SK-N-SH treated with all-trans-retinoic acid at 6 μM for 48 hours (cell line): Measurements from ENCODE around the gene CLTA.

Experiments
- ATAC-seq: fragments of 200-7000 bp; cut with Tn5 transposase; 3 replicates; pipeline ENCODE4 v1.9.1; 2020; ENCODE audit warnings: mild to moderate bottlenecking, moderate library complexity
- ARNTL ChIP-seq: fragments of 450-650 bp; formaldehyde crosslinking; IDR thresholded peaks from 2 replicates; pipeline ENCODE4 v1.5.0; 2020; ENCODE audit warnings: low read depth, mild to moderate bottlenecking, moderate library complexity, borderline replicate concordance
- BACH2 ChIP-seq: fragments of 250-450 bp; sonication (Bioruptor Pico); IDR thresholded peaks from 2 replicates; pipeline ENCODE4 v1.9.0; 2021; ENCODE audit warnings: mild to moderate bottlenecking, borderline replicate concordance
- ESRRG ChIP-seq: fragments of 250-450 bp; sonication (Bioruptor Pico); IDR thresholded peaks from 2 replicates; pipeline ENCODE4 v1.6.1; 2021; ENCODE audit warnings: mild to moderate bottlenecking
- ISL1 ChIP-seq: fragments of 250-450 bp; sonication (Bioruptor Pico); IDR thresholded peaks from 2 replicates; pipeline ENCODE4 v2.1.2; 2022; ENCODE audit warnings: mild to moderate bottlenecking, moderate library complexity
- OSR1 ChIP-seq: fragments of 250-450 bp; sonication (Bioruptor Pico); IDR thresholded peaks from 2 replicates; pipeline ENCODE4 v1.8.0; 2022; ENCODE audit warnings: moderate library complexity, mild to moderate bottlenecking, inconsistent platforms
- PPARA ChIP-seq: fragments of 250-450 bp; sonication (Bioruptor Pico); IDR thresholded peaks from 2 replicates; pipeline ENCODE4 v1.5.0; 2020; ENCODE audit warnings: mild to moderate bottlenecking, borderline replicate concordance
- RARB ChIP-seq: fragments of 250-450 bp; sonication (Bioruptor Pico); IDR thresholded peaks from 2 replicates; pipeline ENCODE4 v1.8.0; 2021; ENCODE audit warnings: mild to moderate bottlenecking, moderate library complexity
- TCF4 ChIP-seq: fragments of 250-450 bp; sonication (Bioruptor Pico); IDR thresholded peaks from 2 replicates; pipeline ENCODE4 v1.8.0; 2021; ENCODE audit warnings: mild to moderate bottlenecking, moderate library complexity, borderline replicate concordance
- TOX ChIP-seq: fragments of 250-450 bp; sonication (Bioruptor Pico); IDR thresholded peaks from 2 replicates; pipeline ENCODE4 v1.8.0; 2021; ENCODE audit warnings: mild to moderate bottlenecking, moderate library complexity, borderline replicate concordance
- ZC3H10 ChIP-seq: fragments of 250-450 bp; sonication (Bioruptor Pico); IDR thresholded peaks from 2 replicates; pipeline ENCODE4 v1.5.1; 2021; ENCODE audit warnings: mild to moderate bottlenecking, moderate library complexity
- ZFP3 ChIP-seq: fragments of 250-450 bp; sonication (Bioruptor Pico); IDR thresholded peaks from 2 replicates; pipeline ENCODE4 v1.5.0; 2020; ENCODE audit warnings: mild to moderate bottlenecking, moderate library complexity
- ZFP30 ChIP-seq: fragments of 450-650 bp; formaldehyde crosslinking; IDR thresholded peaks from 2 replicates; pipeline ENCODE4 v1.5.0; 2022; ENCODE audit warnings: mild to moderate bottlenecking, moderate library complexity
- ZNF565 ChIP-seq: fragments of 450-650 bp; formaldehyde crosslinking; conservative IDR thresholded peaks from 2 replicates; pipeline ENCODE4 v1.5.0; 2020; ENCODE audit warnings: low read depth, mild to moderate bottlenecking, moderate library complexity
- ZNF70 ChIP-seq: fragments of 450-650 bp; formaldehyde crosslinking; IDR thresholded peaks from 2 replicates; pipeline ENCODE4 v1.5.0; 2020; ENCODE audit warnings: mild to moderate bottlenecking, moderate library complexity
- ZNF8 ChIP-seq: fragments of 450-650 bp; formaldehyde crosslinking; IDR thresholded peaks from 2 replicates; pipeline ENCODE4 v1.5.0; 2020; ENCODE audit warnings: mild to moderate bottlenecking, moderate library complexity
- TF ChIP-seq, protein P1 (sequence below): fragments of 250-450 bp; sonication (Bioruptor Pico); IDR thresholded peaks from 2 replicates; pipeline ENCODE4 v1.8.0; 2021; ENCODE audit warnings: low read depth, mild to moderate bottlenecking, moderate library complexity, borderline replicate concordance
- TF ChIP-seq, protein P2 (sequence below): fragments of 250-450 bp; sonication (Bioruptor Pico); IDR thresholded peaks from 2 replicates; pipeline ENCODE4 v1.5.1; 2021; ENCODE audit warnings: mild to moderate bottlenecking, moderate library complexity
- TF ChIP-seq, protein P3 (sequence below): fragments of 250-450 bp; sonication (Bioruptor Pico); IDR thresholded peaks from 2 replicates; pipeline ENCODE4 v1.5.1; 2020; ENCODE audit warnings: low read depth, mild to moderate bottlenecking, moderate library complexity
- TF ChIP-seq, protein P4 (sequence below): fragments of 250-450 bp; sonication (Bioruptor Pico); IDR thresholded peaks from 2 replicates; pipeline ENCODE4 v1.8.0; 2020; ENCODE audit warnings: mild to moderate bottlenecking, moderate library complexity, borderline replicate concordance
- TF ChIP-seq, protein P5 (sequence below): fragments of 250-450 bp; sonication (Bioruptor Pico); IDR thresholded peaks from 2 replicates; pipeline ENCODE4 v1.5.0; 2020; ENCODE audit warnings: mild to moderate bottlenecking, moderate library complexity

CLTA gene, protein sequence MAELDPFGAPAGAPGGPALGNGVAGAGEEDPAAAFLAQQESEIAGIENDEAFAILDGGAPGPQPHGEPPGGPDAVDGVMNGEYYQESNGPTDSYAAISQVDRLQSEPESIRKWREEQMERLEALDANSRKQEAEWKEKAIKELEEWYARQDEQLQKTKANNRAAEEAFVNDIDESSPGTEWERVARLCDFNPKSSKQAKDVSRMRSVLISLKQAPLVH

DNA sequence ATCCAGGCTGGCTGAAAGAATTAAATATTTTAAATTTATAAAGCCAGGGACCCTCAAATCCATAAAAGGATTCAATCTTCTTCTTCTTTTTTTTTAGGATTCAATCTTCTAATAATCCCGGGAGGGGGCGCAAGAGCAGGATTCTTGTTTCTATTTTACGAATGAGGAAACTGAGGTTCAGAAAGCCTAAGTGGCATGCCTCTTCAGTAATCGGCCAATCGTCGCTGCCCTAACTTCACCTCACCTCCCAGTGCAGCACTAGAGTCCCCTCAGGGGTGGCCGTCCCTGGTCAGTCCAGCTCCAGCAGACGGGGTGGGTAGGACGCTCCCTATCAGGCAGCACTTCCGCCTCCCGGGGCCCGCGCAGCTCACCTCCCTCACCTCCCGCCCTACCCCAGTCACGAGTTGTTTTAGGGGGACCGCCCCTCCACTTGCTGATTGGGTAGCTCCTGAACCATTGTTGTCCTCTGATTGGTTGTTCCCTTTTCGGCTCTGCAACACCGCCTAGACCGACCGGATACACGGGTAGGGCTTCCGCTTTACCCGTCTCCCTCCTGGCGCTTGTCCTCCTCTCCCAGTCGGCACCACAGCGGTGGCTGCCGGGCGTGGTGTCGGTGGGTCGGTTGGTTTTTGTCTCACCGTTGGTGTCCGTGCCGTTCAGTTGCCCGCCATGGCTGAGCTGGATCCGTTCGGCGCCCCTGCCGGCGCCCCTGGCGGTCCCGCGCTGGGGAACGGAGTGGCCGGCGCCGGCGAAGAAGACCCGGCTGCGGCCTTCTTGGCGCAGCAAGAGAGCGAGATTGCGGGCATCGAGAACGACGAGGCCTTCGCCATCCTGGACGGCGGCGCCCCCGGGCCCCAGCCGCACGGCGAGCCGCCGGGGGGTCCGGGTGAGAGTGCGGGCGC is at the start of gene CLTA:
TSS of gene CLTA (plus strand) at position 534 of the 902 bp plus-strand sequence. CDS start at position 670, 136 bp downstream.
- TF ChIP-seq ARNTL (no peak), ZNF8 (CRISPR knock-in tag) (no peak), ZFP3 (no peak), ESRRG (no peak), TOX (no peak), BACH2 (CRISPR knock-in tag) (no peak), TCF4 (no peak), ZFP30 (CRISPR knock-in tag) (no peak), ZNF70 (CRISPR knock-in tag) (no peak), ISL1 (CRISPR knock-in tag) (no peak), ZC3H10 (CRISPR knock-in tag) (no peak), OSR1 (CRISPR knock-in tag) (no peak)
- TF ChIP-seq, protein P1, sequence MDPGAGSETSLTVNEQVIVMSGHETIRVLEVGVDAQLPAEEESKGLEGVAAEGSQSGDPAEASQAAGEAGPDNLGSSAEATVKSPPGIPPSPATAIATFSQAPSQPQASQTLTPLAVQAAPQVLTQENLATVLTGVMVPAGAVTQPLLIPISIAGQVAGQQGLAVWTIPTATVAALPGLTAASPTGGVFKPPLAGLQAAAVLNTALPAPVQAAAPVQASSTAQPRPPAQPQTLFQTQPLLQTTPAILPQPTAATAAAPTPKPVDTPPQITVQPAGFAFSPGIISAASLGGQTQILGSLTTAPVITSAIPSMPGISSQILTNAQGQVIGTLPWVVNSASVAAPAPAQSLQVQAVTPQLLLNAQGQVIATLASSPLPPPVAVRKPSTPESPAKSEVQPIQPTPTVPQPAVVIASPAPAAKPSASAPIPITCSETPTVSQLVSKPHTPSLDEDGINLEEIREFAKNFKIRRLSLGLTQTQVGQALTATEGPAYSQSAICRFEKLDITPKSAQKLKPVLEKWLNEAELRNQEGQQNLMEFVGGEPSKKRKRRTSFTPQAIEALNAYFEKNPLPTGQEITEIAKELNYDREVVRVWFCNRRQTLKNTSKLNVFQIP: no peak
- TF ChIP-seq, protein P2, sequence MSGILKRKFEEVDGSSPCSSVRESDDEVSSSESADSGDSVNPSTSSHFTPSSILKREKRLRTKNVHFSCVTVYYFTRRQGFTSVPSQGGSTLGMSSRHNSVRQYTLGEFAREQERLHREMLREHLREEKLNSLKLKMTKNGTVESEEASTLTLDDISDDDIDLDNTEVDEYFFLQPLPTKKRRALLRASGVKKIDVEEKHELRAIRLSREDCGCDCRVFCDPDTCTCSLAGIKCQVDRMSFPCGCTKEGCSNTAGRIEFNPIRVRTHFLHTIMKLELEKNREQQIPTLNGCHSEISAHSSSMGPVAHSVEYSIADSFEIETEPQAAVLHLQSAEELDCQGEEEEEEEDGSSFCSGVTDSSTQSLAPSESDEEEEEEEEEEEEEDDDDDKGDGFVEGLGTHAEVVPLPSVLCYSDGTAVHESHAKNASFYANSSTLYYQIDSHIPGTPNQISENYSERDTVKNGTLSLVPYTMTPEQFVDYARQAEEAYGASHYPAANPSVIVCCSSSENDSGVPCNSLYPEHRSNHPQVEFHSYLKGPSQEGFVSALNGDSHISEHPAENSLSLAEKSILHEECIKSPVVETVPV: no peak
- TF ChIP-seq, protein P3, sequence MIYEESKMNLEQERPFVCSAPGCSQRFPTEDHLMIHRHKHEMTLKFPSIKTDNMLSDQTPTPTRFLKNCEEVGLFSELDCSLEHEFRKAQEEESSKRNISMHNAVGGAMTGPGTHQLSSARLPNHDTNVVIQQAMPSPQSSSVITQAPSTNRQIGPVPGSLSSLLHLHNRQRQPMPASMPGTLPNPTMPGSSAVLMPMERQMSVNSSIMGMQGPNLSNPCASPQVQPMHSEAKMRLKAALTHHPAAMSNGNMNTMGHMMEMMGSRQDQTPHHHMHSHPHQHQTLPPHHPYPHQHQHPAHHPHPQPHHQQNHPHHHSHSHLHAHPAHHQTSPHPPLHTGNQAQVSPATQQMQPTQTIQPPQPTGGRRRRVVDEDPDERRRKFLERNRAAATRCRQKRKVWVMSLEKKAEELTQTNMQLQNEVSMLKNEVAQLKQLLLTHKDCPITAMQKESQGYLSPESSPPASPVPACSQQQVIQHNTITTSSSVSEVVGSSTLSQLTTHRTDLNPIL (CRISPR knock-in tag): no peak
- TF ChIP-seq, protein P4, sequence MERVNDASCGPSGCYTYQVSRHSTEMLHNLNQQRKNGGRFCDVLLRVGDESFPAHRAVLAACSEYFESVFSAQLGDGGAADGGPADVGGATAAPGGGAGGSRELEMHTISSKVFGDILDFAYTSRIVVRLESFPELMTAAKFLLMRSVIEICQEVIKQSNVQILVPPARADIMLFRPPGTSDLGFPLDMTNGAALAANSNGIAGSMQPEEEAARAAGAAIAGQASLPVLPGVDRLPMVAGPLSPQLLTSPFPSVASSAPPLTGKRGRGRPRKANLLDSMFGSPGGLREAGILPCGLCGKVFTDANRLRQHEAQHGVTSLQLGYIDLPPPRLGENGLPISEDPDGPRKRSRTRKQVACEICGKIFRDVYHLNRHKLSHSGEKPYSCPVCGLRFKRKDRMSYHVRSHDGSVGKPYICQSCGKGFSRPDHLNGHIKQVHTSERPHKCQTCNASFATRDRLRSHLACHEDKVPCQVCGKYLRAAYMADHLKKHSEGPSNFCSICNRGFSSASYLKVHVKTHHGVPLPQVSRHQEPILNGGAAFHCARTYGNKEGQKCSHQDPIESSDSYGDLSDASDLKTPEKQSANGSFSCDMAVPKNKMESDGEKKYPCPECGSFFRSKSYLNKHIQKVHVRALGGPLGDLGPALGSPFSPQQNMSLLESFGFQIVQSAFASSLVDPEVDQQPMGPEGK (CRISPR knock-in tag): no peak
- TF ChIP-seq, protein P5, sequence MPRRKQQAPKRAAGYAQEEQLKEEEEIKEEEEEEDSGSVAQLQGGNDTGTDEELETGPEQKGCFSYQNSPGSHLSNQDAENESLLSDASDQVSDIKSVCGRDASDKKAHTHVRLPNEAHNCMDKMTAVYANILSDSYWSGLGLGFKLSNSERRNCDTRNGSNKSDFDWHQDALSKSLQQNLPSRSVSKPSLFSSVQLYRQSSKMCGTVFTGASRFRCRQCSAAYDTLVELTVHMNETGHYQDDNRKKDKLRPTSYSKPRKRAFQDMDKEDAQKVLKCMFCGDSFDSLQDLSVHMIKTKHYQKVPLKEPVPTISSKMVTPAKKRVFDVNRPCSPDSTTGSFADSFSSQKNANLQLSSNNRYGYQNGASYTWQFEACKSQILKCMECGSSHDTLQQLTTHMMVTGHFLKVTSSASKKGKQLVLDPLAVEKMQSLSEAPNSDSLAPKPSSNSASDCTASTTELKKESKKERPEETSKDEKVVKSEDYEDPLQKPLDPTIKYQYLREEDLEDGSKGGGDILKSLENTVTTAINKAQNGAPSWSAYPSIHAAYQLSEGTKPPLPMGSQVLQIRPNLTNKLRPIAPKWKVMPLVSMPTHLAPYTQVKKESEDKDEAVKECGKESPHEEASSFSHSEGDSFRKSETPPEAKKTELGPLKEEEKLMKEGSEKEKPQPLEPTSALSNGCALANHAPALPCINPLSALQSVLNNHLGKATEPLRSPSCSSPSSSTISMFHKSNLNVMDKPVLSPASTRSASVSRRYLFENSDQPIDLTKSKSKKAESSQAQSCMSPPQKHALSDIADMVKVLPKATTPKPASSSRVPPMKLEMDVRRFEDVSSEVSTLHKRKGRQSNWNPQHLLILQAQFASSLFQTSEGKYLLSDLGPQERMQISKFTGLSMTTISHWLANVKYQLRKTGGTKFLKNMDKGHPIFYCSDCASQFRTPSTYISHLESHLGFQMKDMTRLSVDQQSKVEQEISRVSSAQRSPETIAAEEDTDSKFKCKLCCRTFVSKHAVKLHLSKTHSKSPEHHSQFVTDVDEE (CRISPR knock-in tag): no peak
- peak; percentile 98 for ATAC-seq

DNA sequence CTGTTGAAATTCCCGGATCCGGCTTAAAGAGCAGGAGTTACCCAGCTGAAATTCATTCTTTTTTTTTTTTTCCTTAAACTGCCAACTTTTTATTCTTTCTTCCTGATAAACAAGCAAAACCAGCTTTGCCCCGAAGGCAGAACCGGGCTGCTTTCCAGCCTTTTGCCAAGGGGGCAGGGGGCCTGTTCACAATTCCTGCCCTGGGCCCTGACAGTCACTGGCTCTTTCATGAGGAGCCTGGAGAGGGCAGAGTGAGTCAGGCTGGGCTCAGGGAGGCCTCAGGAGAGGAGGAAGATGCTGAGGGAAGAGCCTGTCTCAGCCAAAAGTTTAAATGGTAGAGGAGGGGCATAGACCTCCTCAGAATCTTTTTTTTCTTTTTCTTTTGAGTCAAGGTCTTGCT is 49.4 kb upstream of the CLTA start:
- TF ChIP-seq OSR1 (CRISPR knock-in tag): no peak
- ATAC-seq: peak; percentile 52; the same call in 2 of the 3 replicates

DNA sequence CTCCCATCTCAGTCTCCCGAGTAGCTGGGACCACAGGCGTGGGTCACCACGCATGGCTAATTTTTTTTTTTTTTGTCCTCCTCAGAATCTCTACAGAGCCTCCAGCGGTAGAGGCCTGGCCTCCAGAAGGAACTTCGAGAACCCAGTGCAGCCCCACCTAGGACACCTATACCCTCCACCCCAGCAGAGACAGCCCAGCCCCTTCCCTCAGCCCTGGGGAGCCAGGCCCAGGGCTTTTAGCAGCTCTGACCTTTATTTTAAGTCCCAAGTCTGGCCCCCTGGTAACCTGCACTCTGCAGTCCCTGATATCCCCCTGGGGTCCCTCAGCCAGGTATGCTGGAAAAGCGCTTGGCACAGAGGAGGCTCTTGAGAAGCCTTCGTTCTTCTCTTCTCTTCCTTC is 49.0 kb upstream of the CLTA start:
- ATAC-seq: no peak
- TF ChIP-seq, protein P1: no peak
- TF ChIP-seq RARB (CRISPR knock-in tag): no peak
- no peak for TF ChIP-seq ARNTL
- no peak for TF ChIP-seq ZNF565 (CRISPR knock-in tag)
- TF ChIP-seq, protein P2: no peak
- TF ChIP-seq, protein P3 (CRISPR knock-in tag): no peak
- no peak for TF ChIP-seq OSR1 (CRISPR knock-in tag)
- TF ChIP-seq PPARA: no peak
- TF ChIP-seq, protein P4 (CRISPR knock-in tag): no peak
- no peak for TF ChIP-seq ESRRG
